H1 (cell line): ENCODE results near the gene GDF15. TPM values are rescaled to one million over a fixed set of nuclear protein-coding genes. Genes with fewer than 3 reads are reported as not detected.
A peak's percentile ranks its signal among the peaks of the same experiment; 100 is the strongest.

Experiments used
- CTCF ChIA-PET: fragments of 300-600 bp; sonication (Branson Sonifier 250); formaldehyde crosslinking; loops from one replicate; lab custom pipeline; 2021; ENCODE audit not compliant: partially characterized antibody; lab: Charles Lee
- POLR2A ChIA-PET: fragments of 300-600 bp; sonication (Branson Sonifier 250); formaldehyde crosslinking; loops from one replicate; lab custom pipeline; 2021; ENCODE audit warnings: inconsistent platforms; ENCODE audit not compliant: partially characterized antibody; lab: Charles Lee
- DNase-seq, 2 experiments: peaks; one replicate each; pipeline versions ENCODE4 v3.0.0 to v3.0.0-alpha.2; 2010 to 2022; ENCODE audit warnings: low spot score in 2 of 2, low read depth in 1 of 2, mixed read lengths in 1 of 2
- FAIRE-seq: peaks from 2 replicates; lab custom pipeline; 2011; peaks lifted over from hg19 to GRCh38; lab: Jason Lieb, UNC
- H2AFZ ChIP-seq: 2 replicates; pipeline ENCODE4 v1.8.1; 2012; ENCODE audit warnings: low read length, inconsistent platforms
- H2AK5ac ChIP-seq: 2 replicates; pipeline ENCODE4 v1.6.1; 2013; ENCODE audit warnings: low read depth, low read length
- H2BK120ac ChIP-seq: replicated peaks from 2 replicates; pipeline ENCODE3; 2013; ENCODE audit warnings: low read depth, low read length, inconsistent platforms
- H2BK12ac ChIP-seq: 2 replicates; pipeline ENCODE4 v1.6.1; 2013; ENCODE audit warnings: low read depth, low read length
- H2BK15ac ChIP-seq: 2 replicates; pipeline ENCODE4 v1.6.1; 2013; ENCODE audit warnings: low read length
- H2BK20ac ChIP-seq: 2 replicates; pipeline ENCODE4 v1.6.1; 2013; ENCODE audit warnings: low read length
- H2BK5ac ChIP-seq: 2 replicates; pipeline ENCODE4 v1.6.1; 2013; ENCODE audit warnings: low read depth, low read length
- H3K14ac ChIP-seq: 2 replicates; pipeline ENCODE4 v1.6.1; 2013; ENCODE audit warnings: inconsistent platforms; ENCODE audit not compliant: insufficient read length
- H3K18ac ChIP-seq: 2 replicates; pipeline ENCODE4 v1.6.1; 2013; ENCODE audit warnings: low read length; ENCODE audit errors: extremely low read depth
- H3K23ac ChIP-seq: 2 replicates; pipeline ENCODE4 v1.6.1; 2013; ENCODE audit warnings: inconsistent platforms; ENCODE audit not compliant: insufficient read length
- H3K23me2 ChIP-seq: 2 replicates; pipeline ENCODE4 v1.6.1; 2013; ENCODE audit warnings: low read depth, low read length
- H3K27ac ChIP-seq: 2 replicates; pipeline ENCODE4 v1.6.1; 2011; ENCODE audit warnings: low read depth, low read length, inconsistent platforms
- H3K27me3 ChIP-seq, 4 experiments: replicated peaks in 1 of 4; 1 replicate in 1 of 4; 2 replicates in 3 of 4; pipeline versions ENCODE4 v1.6.1 to v1.8.1; 2011 to 2013; ENCODE audit warnings: low read length in 3 of 4, mild to moderate bottlenecking in 3 of 4, inconsistent platforms in 2 of 4, mixed read lengths in 2 of 4, moderate library complexity in 1 of 4; ENCODE audit not compliant: control insufficient read depth in 3 of 4, insufficient read depth in 3 of 4; ENCODE audit errors: extremely low read depth in 1 of 4
- H3K36me3 ChIP-seq, 4 experiments: 2 replicates each; pipeline versions ENCODE4 v1.6.1 to v1.8.1; 2011 to 2013; ENCODE audit warnings: mild to moderate bottlenecking in 4 of 4, low read length in 3 of 4, moderate library complexity in 2 of 4, control low read depth in 1 of 4, inconsistent platforms in 1 of 4; ENCODE audit not compliant: insufficient read depth in 4 of 4, control insufficient read depth in 2 of 4
- H3K4ac ChIP-seq: replicated peaks from 2 replicates; pipeline ENCODE3; 2013; ENCODE audit warnings: low read length, low read depth, mixed read lengths, inconsistent platforms; ENCODE audit not compliant: insufficient read length
- H3K4me1 ChIP-seq, 4 experiments: replicated peaks in 1 of 4; 1 replicate in 1 of 4; 2 replicates in 3 of 4; pipeline versions ENCODE4 v1.6.1 to v1.8.1; 2011 to 2013; ENCODE audit warnings: low read length in 3 of 4, inconsistent platforms in 2 of 4, mixed read lengths in 1 of 4; ENCODE audit not compliant: insufficient read depth in 4 of 4, control insufficient read depth in 3 of 4
- H3K4me2 ChIP-seq, 2 experiments: 2 replicates each; pipeline versions ENCODE4 v1.6.1 to v1.8.1; 2011 to 2013; ENCODE audit warnings: low read depth in 2 of 2, low read length in 2 of 2, control low read depth in 1 of 2, inconsistent platforms in 1 of 2, mild to moderate bottlenecking in 1 of 2; ENCODE audit not compliant: insufficient read depth in 1 of 2
- H3K4me3 ChIP-seq, 4 experiments: fragments of 200-600, 300-600 bp in 1 of 4; sonication (generic), shearing (Covaris generic), sonication (Bioruptor Twin) in 1 of 4; 2 replicates each; pipeline versions ENCODE4 v1.5.1 to v1.8.1; 2011 to 2016; ENCODE audit warnings: low read length in 4 of 4, low read depth in 3 of 4, control low read depth in 2 of 4, inconsistent platforms in 2 of 4, mild to moderate bottlenecking in 2 of 4, mixed read lengths in 1 of 4, moderate library complexity in 1 of 4; ENCODE audit not compliant: insufficient read depth in 2 of 4; ENCODE audit errors: extremely low read depth in 1 of 4
- H3K56ac ChIP-seq: replicated peaks from 2 replicates; pipeline ENCODE3; 2013; ENCODE audit warnings: low read depth, mild to moderate bottlenecking, mixed read lengths, low read length, inconsistent platforms; ENCODE audit not compliant: insufficient read length
- H3K79me1 ChIP-seq: 2 replicates; pipeline ENCODE4 v1.6.1; 2013; ENCODE audit warnings: low read depth, low read length, control low read depth
- H3K79me2 ChIP-seq, 2 experiments: 2 replicates each; pipeline versions ENCODE4 v1.6.1 to v1.8.1; 2012 to 2013; ENCODE audit warnings: low read length in 2 of 2, mild to moderate bottlenecking in 2 of 2, inconsistent platforms in 1 of 2; ENCODE audit not compliant: insufficient read depth in 2 of 2, control insufficient read depth in 1 of 2
- H3K9ac ChIP-seq, 4 experiments: replicated peaks in 1 of 4; 1 replicate in 1 of 4; 2 replicates in 3 of 4; pipeline versions ENCODE4 v1.6.1 to v1.8.1; 2011 to 2013; ENCODE audit warnings: low read depth in 3 of 4, low read length in 3 of 4, control low read depth in 2 of 4, mild to moderate bottlenecking in 2 of 4, moderate library complexity in 2 of 4, inconsistent platforms in 1 of 4; ENCODE audit errors: extremely low read depth in 1 of 4
- H3K9me3 ChIP-seq, 2 experiments: 2 replicates each; pipeline versions ENCODE4 v1.6.1 to v1.8.1; 2012 to 2013; ENCODE audit warnings: mild to moderate bottlenecking in 2 of 2, moderate library complexity in 2 of 2, control low read depth in 1 of 2, inconsistent platforms in 1 of 2, low read depth in 1 of 2, low read length in 1 of 2, mixed read lengths in 1 of 2; ENCODE audit not compliant: insufficient read depth in 2 of 2
- H4K20me1 ChIP-seq, 2 experiments: replicated peaks in 1 of 2; 2 replicates each; pipeline versions ENCODE3 to v1.8.1; 2011 to 2013; ENCODE audit warnings: inconsistent platforms in 2 of 2, low read length in 2 of 2, mild to moderate bottlenecking in 1 of 2; ENCODE audit not compliant: insufficient read depth in 2 of 2, control insufficient read depth in 1 of 2
- H4K5ac ChIP-seq: 2 replicates; pipeline ENCODE4 v1.6.1; 2013; ENCODE audit warnings: low read length, low read depth, mixed read lengths, inconsistent platforms; ENCODE audit not compliant: insufficient read length
- H4K8ac ChIP-seq: 2 replicates; pipeline ENCODE4 v1.8.0; 2013; ENCODE audit warnings: mild to moderate bottlenecking, moderate library complexity, low read length, inconsistent platforms; ENCODE audit not compliant: insufficient read depth; ENCODE audit errors: extremely low read depth
- H4K91ac ChIP-seq: replicated peaks from 2 replicates; pipeline ENCODE3; 2013; ENCODE audit warnings: low read length, mixed read lengths, inconsistent platforms; ENCODE audit not compliant: insufficient read length
- POU5F1 ChIP-seq: IDR thresholded peaks from 2 replicates; pipeline ENCODE4 v1.6.1; 2011; ENCODE audit warnings: low read depth, mild to moderate bottlenecking, low read length, moderate library complexity
- WGBS, 2 experiments: shearing (Covaris generic) in 1 of 2; methylation state at CpG; one replicate each; pipeline versions ENCODE4 v1.1.6 to v1.1.7; 2013 to 2015; ENCODE audit warnings: low lambda C conversion rate in 2 of 2, mixed read lengths in 2 of 2, inconsistent platforms in 1 of 2, low coverage in 1 of 2, missing lambda C conversion rate in 1 of 2; ENCODE audit not compliant: insufficient replicate concordance in 2 of 2, insufficient coverage in 1 of 2, insufficient read length in 1 of 2; ENCODE audit errors: extremely low coverage in 1 of 2, missing lambda C conversion rate in 1 of 2; 5-methylcytosine and 5-hydroxymethylcytosine counted together
- polyA plus RNA-seq, 7 experiments: library from polyadenylated mRNA; depleted of rRNA in 3 of 7; stranded (reverse) in 5 of 7; unstranded in 2 of 7; fragments of >200 nt in 5 of 7; fragments of 200-250 nt in 2 of 7; gene quantifications; 1 replicate in 5 of 7; 2 replicates in 1 of 7; 4 replicates in 1 of 7; pipeline versions ENCODE4 v1.2.1 to v1.2.3, GENCODE V29; 2011 to 2013; ENCODE audit warnings: missing spikeins in 2 of 7, mixed read lengths in 2 of 7
- total RNA-seq: library from RNA; stranded (reverse); fragmentation: NEBNext Ultra II Directional; extraction: Animal tissue kit (Norgen Biotek cat#: 25700); gene quantifications from 2 replicates; pipeline ENCODE4 v1.2.1, GENCODE V29; 2021

Gene GDF15
- total and polyA plus RNA-seq, 2 of the 8 experiments (the other 6 are each of a cell fraction or from before 2014, with no cell fraction given), result 4.1 to 8.5 TPM

GRCh38 chr19:18350490-18350889, 35.5 kb upstream of the GDF15 start:
- Histone ChIP-seq H3K9me3 (no peaks in the 10 kb centered on the region), H2BK20ac (no peak overlapping the region), H3K14ac (no peak overlapping the region), H3K4me2 (no peak overlapping the region), H2BK5ac (no peak overlapping the region), H4K20me1 (no peaks in the 10 kb centered on the region), H4K91ac (no peak overlapping the region), H2AFZ (no peak overlapping the region), H3K18ac (no peak overlapping the region), H4K5ac (no peak overlapping the region), H2BK15ac (no peak overlapping the region), H3K79me2 (no peaks in the 10 kb centered on the region), H3K27ac (no peak overlapping the region), H3K4me3 (no peak overlapping the region), H3K9ac (no peak overlapping the region), H3K56ac (no peak overlapping the region), H3K4ac (no peak overlapping the region), H4K8ac (no peak overlapping the region), H3K4me1 (peaks cover 0 to 3% (median 2%) of the 10 kb centered on the region in 4 experiments; a peak in 3 of 7 replicates), H3K23ac (no peak overlapping the region), H3K36me3 (no peaks in the 10 kb centered on the region), H3K27me3 (no peaks in the 10 kb centered on the region), H3K23me2 (no peaks in the 10 kb centered on the region), H2BK12ac (no peak overlapping the region), H3K79me1 (no peaks in the 10 kb centered on the region), H2BK120ac (no peak overlapping the region), H2AK5ac (peak overlapping the region; percentile 32; the same call in 1 of the 2 replicates)
- DNase-seq (no peak), FAIRE-seq (no peak)
- TF ChIP-seq POU5F1, result no peak
- CTCF ChIA-PET, result interaction anchor here (0.8 to 6.1 kb wide), 24 partner anchors 9 to 129 kb away, joined by 3 to 132 read pairs (median 7); partner anchors contain the start of genes GDF15, PGPEP1 and SSBP4
- 86% methylated on average over 9 of the region's 9 CpGs; no CpG with 5 or more reads in 1 of the 2 experiments for WGBS, 2 experiments
- POLR2A ChIA-PET, result interaction anchor here (0.6 to 2.0 kb wide), 2 partner anchors 69 to 988 kb away, joined by 3 to 6 read pairs; partner anchors contain the start of gene JUND
